ENCODE measurements around the gene IRF7. TPM values are rescaled to one million over a fixed set of nuclear protein-coding genes. Genes with fewer than 3 reads are reported as not detected.
A peak's percentile ranks its signal among the peaks of the same experiment; 100 is the strongest.

IRF7 gene
- total RNA-seq, 1 donor from 2014 or later: 12.6 TPM

- peak within 1 kb of the TSS; percentile 26 for H3K4me3 Mint-ChIP-seq (ENCODE audit: low read depth)
- TF ChIP-seq CTCF (IDR thresholded peaks at IDR 0.05; ENCODE audit: unreplicated experiment): no peak
- H3K27ac Mint-ChIP-seq: no peak within 1 kb of the TSS
- H3K36me3 Mint-ChIP-seq (ENCODE audit: insufficient read depth): peaks cover 8% of the 10 kb centered on the region
- peaks cover 9% of the 10 kb centered on the region for H3K4me1 Mint-ChIP-seq (ENCODE audit: low read depth)
- H3K27me3 Mint-ChIP-seq: peaks cover 46% of the 10 kb centered on the region
- DNase-seq (ENCODE audit: low spot score, unreplicated experiment): no peak
- no peaks in the 10 kb centered on the region for H3K9me3 Mint-ChIP-seq (ENCODE audit: low read depth)
These were observed 21.0 kb upstream of the IRF7 start, which contains the start of gene DRD4 for GRCh38 chr11:636511-637332. DRD4 (plus strand) TSS chr11:637269; CDS start chr11:637305, 36 bp downstream.

- TF ChIP-seq CTCF (IDR thresholded peaks at IDR 0.05; ENCODE audit: unreplicated experiment): no peak
- Mint-ChIP-seq H3K4me3 (ENCODE audit: low read depth) (no peak overlapping the region), H3K27me3 (peaks cover 46% of the 10 kb centered on the region), H3K9me3 (ENCODE audit: low read depth) (no peaks in the 10 kb centered on the region), H3K27ac (no peak overlapping the region), H3K36me3 (ENCODE audit: insufficient read depth) (peaks cover 8% of the 10 kb centered on the region), H3K4me1 (ENCODE audit: low read depth) (peaks cover 9% of the 10 kb centered on the region)
- no peak for DNase-seq (ENCODE audit: low spot score, unreplicated experiment)
These were observed 20.3 kb upstream of the IRF7 start for GRCh38 chr11:635945-636510.

- H3K27me3 Mint-ChIP-seq: peaks cover 36% of the 10 kb centered on the region
- H3K9me3 Mint-ChIP-seq (ENCODE audit: low read depth): no peaks in the 10 kb centered on the region
- H3K4me3 Mint-ChIP-seq (ENCODE audit: low read depth): no peak overlapping the region
These were observed 15.1 kb upstream of the IRF7 start for GRCh38 chr11:630871-631270.

DNA sequence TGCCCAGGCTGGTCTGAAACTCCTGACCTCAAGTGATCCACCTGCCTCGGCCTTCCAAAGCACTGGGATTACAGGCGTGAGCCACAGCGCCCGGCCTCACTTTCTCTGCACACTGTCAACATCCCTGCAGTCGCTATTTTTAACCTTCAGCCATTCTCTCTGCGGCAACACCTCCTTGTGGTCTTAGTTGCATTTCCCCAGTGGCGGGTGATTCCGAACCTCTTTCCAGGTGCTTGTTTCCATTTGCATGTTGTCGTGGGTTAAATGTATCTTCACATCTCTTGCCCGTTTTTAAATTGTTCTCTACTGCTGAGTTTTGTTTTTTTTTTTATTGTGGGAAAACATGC lies 13.5 kb upstream of the IRF7 start:
- Mint-ChIP-seq H3K27ac (no peak overlapping the region), H3K9me3 (ENCODE audit: low read depth) (no peaks in the 10 kb centered on the region), H3K4me3 (ENCODE audit: low read depth) (no peak overlapping the region), H3K36me3 (ENCODE audit: insufficient read depth) (peaks cover 14% of the 10 kb centered on the region), H3K4me1 (ENCODE audit: low read depth) (no peaks in the 10 kb centered on the region), H3K27me3 (peaks cover 23% of the 10 kb centered on the region)
- no peak for TF ChIP-seq CTCF (IDR thresholded peaks at IDR 0.05; ENCODE audit: unreplicated experiment)
- DNase-seq (ENCODE audit: low spot score, unreplicated experiment): no peak

More at GRCh38 chr11:630871-631270, 15.1 kb upstream of the IRF7 start:
- Mint-ChIP-seq H3K4me1 (ENCODE audit: low read depth) (peaks cover 1% of the 10 kb centered on the region), H3K36me3 (ENCODE audit: insufficient read depth) (peaks cover 17% of the 10 kb centered on the region), H3K27ac (no peak overlapping the region)
- no peak for TF ChIP-seq CTCF (IDR thresholded peaks at IDR 0.05; ENCODE audit: unreplicated experiment)
- no peak for DNase-seq (ENCODE audit: low spot score, unreplicated experiment)

DNA sequence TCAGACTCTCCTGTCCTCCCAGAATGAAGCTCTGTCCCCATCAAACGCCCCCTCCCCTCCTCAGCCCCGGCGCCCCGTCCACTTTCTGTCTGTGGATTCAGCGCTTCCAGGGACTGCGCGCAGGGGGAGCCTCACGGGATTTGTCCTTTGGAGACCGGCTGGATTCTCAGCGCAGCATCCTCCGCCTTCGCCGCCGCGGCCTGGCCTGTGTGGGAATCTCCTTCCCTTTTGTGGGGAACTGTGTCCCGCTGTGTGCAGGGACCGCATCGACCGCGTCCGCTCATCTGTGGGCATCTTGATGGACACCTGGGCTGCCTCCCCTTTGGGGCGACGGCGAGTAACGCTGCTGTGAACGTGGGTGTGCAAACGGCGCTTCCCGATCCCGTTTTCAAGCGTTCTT lies 12.3 kb upstream of the IRF7 start:
- no peak for TF ChIP-seq CTCF (IDR thresholded peaks at IDR 0.05; ENCODE audit: unreplicated experiment)

More for the DNA sequence above, 12.3 kb upstream of the IRF7 start:
- Mint-ChIP-seq H3K27ac (peak overlapping the region; percentile 62), H3K4me3 (ENCODE audit: low read depth) (peak overlapping the region; percentile 20), H3K27me3 (peaks cover 23% of the 10 kb centered on the region), H3K9me3 (ENCODE audit: low read depth) (no peaks in the 10 kb centered on the region), H3K36me3 (ENCODE audit: insufficient read depth) (peaks cover 14% of the 10 kb centered on the region), H3K4me1 (ENCODE audit: low read depth) (no peaks in the 10 kb centered on the region)
- DNase-seq (ENCODE audit: low spot score, unreplicated experiment): no peak

Measured in progenitor cell of endocrine pancreas (in vitro differentiated cells).